Stimulated activated CD4-positive, alpha-beta T cell treated with anti-CD3 and anti-CD28 coated beads, Interleukin-4, amount 100 ng/mL, for 1 hour (primary cell): ENCODE measurements around the gene KCNK17.
"Not testable (repeated sequence)": the region's sequence is repeated elsewhere in the genome, so short reads cannot be mapped to it uniquely, and the experiment has no call there.

Source experiments
- DNase-seq: peaks from one replicate; pipeline ENCODE4 v3.0.0-alpha.2; 2020

Gene KCNK17

GRCh38 chr6:39301606-39302005 lies 12.6 kb downstream of the KCNK17 start:
- DNase-seq: no peak

- DNase-seq: no peak
Measured at GRCh38 chr6:39300739-39301138, 13.5 kb downstream of the KCNK17 start.

- DNase-seq: no peak
Measured at GRCh38 chr6:39298061-39298460, 16.2 kb downstream of the KCNK17 start.

- no peak for DNase-seq
Measured at GRCh38 chr6:39296745-39297640, 17.2 kb downstream of the KCNK17 start.

- no peak for DNase-seq
Measured at GRCh38 chr6:39295611-39296011, 18.6 kb downstream of the KCNK17 start.

- DNase-seq: no peak
Measured at GRCh38 chr6:39294899-39295298, 19.3 kb downstream of the KCNK17 start.

- DNase-seq: no peak
Measured at GRCh38 chr6:39294133-39294532, 20.1 kb downstream of the KCNK17 start.

- no peak for DNase-seq
Measured at GRCh38 chr6:39292637-39293036, 21.6 kb downstream of the KCNK17 start.

GRCh38 chr6:39289490-39289889 lies 24.7 kb downstream of the KCNK17 start:
- no peak for DNase-seq

- no peak for DNase-seq
Measured at GRCh38 chr6:39287601-39288000, 26.6 kb downstream of the KCNK17 start.

- DNase-seq: not testable (repeated sequence)
Measured at GRCh38 chr6:39286596-39286995, 27.6 kb downstream of the KCNK17 start.

- DNase-seq: no peak
Measured at GRCh38 chr6:39282774-39283173, 31.4 kb downstream of the KCNK17 start.

GRCh38 chr6:39281312-39281980 lies 32.8 kb downstream of the KCNK17 start:
- no peak for DNase-seq

GRCh38 chr6:39280247-39280731 lies 33.9 kb downstream of the KCNK17 start:
- no peak for DNase-seq

GRCh38 chr6:39279539-39279938 lies 34.7 kb downstream of the KCNK17 start:
- DNase-seq: no peak

- no peak for DNase-seq
Measured at GRCh38 chr6:39276379-39276995, 37.7 kb downstream of the KCNK17 start.

GRCh38 chr6:39274903-39275302 lies 39.3 kb downstream of the KCNK17 start:
- no peak for DNase-seq

- DNase-seq: no peak
Measured at GRCh38 chr6:39274471-39274870, 39.7 kb downstream of the KCNK17 start.

- no peak for DNase-seq
Measured at GRCh38 chr6:39273406-39273821, 40.8 kb downstream of the KCNK17 start.

GRCh38 chr6:39269961-39270360 lies 44.3 kb downstream of the KCNK17 start:
- DNase-seq: no peak

- no peak for DNase-seq
Measured at GRCh38 chr6:39268721-39269120, 45.5 kb downstream of the KCNK17 start.

- no peak for DNase-seq
Measured at GRCh38 chr6:39268171-39268570, 46.0 kb downstream of the KCNK17 start.

GRCh38 chr6:39266782-39267355 lies 47.4 kb downstream of the KCNK17 start:
- no peak for DNase-seq
